ENCODE data around the gene RAB11A. TPM values are rescaled to one million over a fixed set of nuclear protein-coding genes. Genes with fewer than 3 reads are reported as not detected.

The RAB11A gene
- total and polyA plus RNA-seq, 2 donors (not counting 3 experiments of a cell fraction or from before 2014, with no cell fraction given): 239 to 250 TPM

DNA sequence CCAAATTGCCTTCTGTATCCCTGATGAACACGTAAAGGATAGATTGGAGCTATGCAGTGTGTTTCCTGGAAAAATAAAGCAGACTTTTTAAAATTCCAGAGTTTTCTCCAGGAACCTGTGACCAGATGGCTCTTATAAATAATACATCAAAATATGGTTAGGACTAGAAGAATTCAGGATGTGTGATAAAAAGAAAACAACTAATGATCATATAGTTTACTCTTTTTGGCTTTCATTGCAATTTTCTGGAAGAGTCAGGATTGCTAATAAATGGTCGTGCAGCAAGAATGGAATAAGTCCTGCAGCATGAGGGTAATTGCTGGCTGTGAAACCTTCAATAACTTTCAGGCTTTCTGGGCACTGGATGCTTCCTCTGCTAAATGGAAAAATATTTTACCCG lies 47.0 kb upstream of the RAB11A start:
- FAIRE-seq (no peak), DNase-seq (ENCODE audit: low read depth, low spot score) (no peak)
- Histone ChIP-seq H4K20me1 (replicated peaks; ENCODE audit: control insufficient read depth, extremely low read depth, insufficient read depth, low read length) (no peaks in the 10 kb centered on the region), H3K9ac (replicated peaks; ENCODE audit: extremely low read depth, insufficient read depth, low read length) (no peak overlapping the region), H3K4me1 (ENCODE audit: control insufficient read depth, extremely low read depth, insufficient read depth, low read length) (peaks cover 20% of the 10 kb centered on the region), H3K36me3 (ENCODE audit: control insufficient read depth in 2 of 2, extremely low read depth in 1 of 2, insufficient read depth in 2 of 2, low read length in 2 of 2) (no peaks in the 10 kb centered on the region), H3K9me1 (replicated peaks; ENCODE audit: control insufficient read depth, extremely low read depth, insufficient read depth, low read length) (no peaks in the 10 kb centered on the region), H2AFZ (ENCODE audit: low read depth, low read length) (no peak overlapping the region), H3K79me2 (ENCODE audit: control insufficient read depth, insufficient read depth, low read length) (no peaks in the 10 kb centered on the region), H3K27ac (ENCODE audit: insufficient read depth, low read depth, low read length) (no peak overlapping the region), H3K4me2 (ENCODE audit: insufficient read depth, low read length) (no peak overlapping the region), H3K27me3 (ENCODE audit: control insufficient read depth in 2 of 2, insufficient read depth in 2 of 2, low read length in 2 of 2) (no peaks in the 10 kb centered on the region), H3K9me3 (replicated peaks; ENCODE audit: control insufficient read depth, insufficient read depth, low read length) (no peaks in the 10 kb centered on the region), H3K4me3 (replicated peaks in 1 of 3; ENCODE audit: insufficient read depth in 1 of 3, low read depth in 1 of 3, low read length in 3 of 3) (no peak overlapping the region)
- dilution Hi-C loops (cut with MboI; ENCODE audit: extremely low pct_ligation_motif_present, low sequenced_read_pairs): no loop called here
- TF ChIP-seq FOS (IDR thresholded peaks at IDR 0.05; ENCODE audit: borderline replicate concordance, insufficient read depth, low read length) (no peak), GATA2 (IDR thresholded peaks at IDR 0.05; ENCODE audit: insufficient read depth, insufficient read length, low read depth, low read length) (no peak), POLR2A (IDR thresholded peaks at IDR 0.05; ENCODE audit: low read depth, low read length) (no peak), POLR2AphosphoS5 (IDR thresholded peaks at IDR 0.05; ENCODE audit: insufficient read depth, low read depth, low read length) (no peak), EZH2 (IDR thresholded peaks at IDR 0.05; ENCODE audit: borderline replicate concordance, low read depth, low read length, severe bottlenecking) (no peak), JUN (IDR thresholded peaks at IDR 0.05; ENCODE audit: borderline replicate concordance, insufficient read depth, insufficient read length, low read depth) (no peak), MYC (IDR thresholded peaks at IDR 0.05; ENCODE audit: low read depth, low read length) (no peak)
- TF ChIP-seq, protein P1, sequence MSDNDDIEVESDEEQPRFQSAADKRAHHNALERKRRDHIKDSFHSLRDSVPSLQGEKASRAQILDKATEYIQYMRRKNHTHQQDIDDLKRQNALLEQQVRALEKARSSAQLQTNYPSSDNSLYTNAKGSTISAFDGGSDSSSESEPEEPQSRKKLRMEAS (IDR thresholded peaks at IDR 0.05; ENCODE audit: insufficient read depth, insufficient read length): no peak
- TF ChIP-seq, protein P2, sequence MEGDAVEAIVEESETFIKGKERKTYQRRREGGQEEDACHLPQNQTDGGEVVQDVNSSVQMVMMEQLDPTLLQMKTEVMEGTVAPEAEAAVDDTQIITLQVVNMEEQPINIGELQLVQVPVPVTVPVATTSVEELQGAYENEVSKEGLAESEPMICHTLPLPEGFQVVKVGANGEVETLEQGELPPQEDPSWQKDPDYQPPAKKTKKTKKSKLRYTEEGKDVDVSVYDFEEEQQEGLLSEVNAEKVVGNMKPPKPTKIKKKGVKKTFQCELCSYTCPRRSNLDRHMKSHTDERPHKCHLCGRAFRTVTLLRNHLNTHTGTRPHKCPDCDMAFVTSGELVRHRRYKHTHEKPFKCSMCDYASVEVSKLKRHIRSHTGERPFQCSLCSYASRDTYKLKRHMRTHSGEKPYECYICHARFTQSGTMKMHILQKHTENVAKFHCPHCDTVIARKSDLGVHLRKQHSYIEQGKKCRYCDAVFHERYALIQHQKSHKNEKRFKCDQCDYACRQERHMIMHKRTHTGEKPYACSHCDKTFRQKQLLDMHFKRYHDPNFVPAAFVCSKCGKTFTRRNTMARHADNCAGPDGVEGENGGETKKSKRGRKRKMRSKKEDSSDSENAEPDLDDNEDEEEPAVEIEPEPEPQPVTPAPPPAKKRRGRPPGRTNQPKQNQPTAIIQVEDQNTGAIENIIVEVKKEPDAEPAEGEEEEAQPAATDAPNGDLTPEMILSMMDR (IDR thresholded peaks at IDR 0.05; ENCODE audit: extremely low read depth in 1 of 2, insufficient read depth in 1 of 2, low read depth in 1 of 2, low read length in 2 of 2): no peak
- intact Hi-C loops (cut with micrococcal nuclease): loop anchor here (5.0 kb wide), 1 partner anchor 85 kb away; no protein-coding TSS in a partner anchor
- CTCF ChIA-PET: interaction anchor here (0.7 to 1.4 kb wide), 3 partner anchors 15 to 47 kb away, joined by 3 read pairs; no protein-coding TSS in a partner anchor
- BruUV-seq (replicated peaks): no TSS peak
- POLR2A ChIA-PET: no interaction called here

Measured in endothelial cell of umbilical vein (primary cell).